Loucy (cell line): ENCODE measurements around the gene SPRY4.

Experiments used
- CTCF ChIP-seq: fragments of 200-600 bp; sonication (generic); conservative IDR thresholded peaks from 2 replicates; pipeline ENCODE4 v1.5.1; 2014; ENCODE audit warnings: mild to moderate bottlenecking, antibody characterized with exemption, low read length
- EZH2phosphoT487 ChIP-seq: fragments of 200-600 bp; IDR thresholded peaks from 2 replicates; pipeline ENCODE4 v1.6.1; 2018; ENCODE audit warnings: antibody characterized with exemption, mild to moderate bottlenecking, moderate library complexity, borderline replicate concordance

GRCh38 chr5:142320430-142320738 is 4.4 kb downstream of the SPRY4 start:
- TF ChIP-seq CTCF, result no peak
- TF ChIP-seq EZH2phosphoT487, result no peak
